ENCODE measurements around the gene GNG7. TPM values are rescaled to one million over a fixed set of nuclear protein-coding genes. Genes with fewer than 3 reads are reported as not detected.

GNG7 gene
- total and polyA plus RNA-seq, 2 experiments from 2014 or later: 0.11 to 0.13 TPM

DNA sequence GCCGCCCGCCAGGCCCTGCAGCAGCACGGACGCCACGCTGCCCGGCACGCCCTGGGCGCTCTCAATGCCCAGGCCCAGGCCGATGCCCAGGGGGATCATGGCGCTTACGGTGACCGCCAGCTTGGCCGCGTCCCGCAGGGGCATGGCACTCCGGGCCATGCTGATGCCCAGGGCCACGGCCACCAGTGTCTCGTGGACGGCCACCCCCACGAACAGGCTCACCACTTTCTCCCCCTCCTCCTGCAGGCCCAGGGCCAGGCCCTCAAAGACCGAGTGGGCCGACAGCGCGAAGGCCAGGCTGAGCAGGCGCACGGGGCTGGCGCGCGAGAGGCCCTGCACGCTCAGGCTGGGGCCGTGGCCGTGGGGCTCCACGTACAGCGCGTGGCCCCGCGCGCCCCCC lies 30.4 kb upstream of the GNG7 start:
- H3K4me2 ChIP-seq (ENCODE audit: unreplicated experiment): no peak overlapping the region
- no peak for DNase-seq
- H3K9me3 ChIP-seq (ENCODE audit: low read depth): no peaks in the 10 kb centered on the region
- in situ Hi-C loops (cut with MboI): no loop called here
- no peaks in the 10 kb centered on the region; the same call in 1 of the 2 replicates for H3K36me3 ChIP-seq (ENCODE audit: low read depth)
- H4K20me1 ChIP-seq (ENCODE audit: insufficient read depth): no peaks in the 10 kb centered on the region
- H3K4me3 ChIP-seq: no peak overlapping the region
- no peaks in the 10 kb centered on the region for H3K27me3 ChIP-seq (replicated peaks; ENCODE audit: insufficient read depth)
- no peak overlapping the region for H3K27ac ChIP-seq
- no peaks in the 10 kb centered on the region for H3K4me1 ChIP-seq (ENCODE audit: insufficient read depth)
- H3K79me2 ChIP-seq (ENCODE audit: insufficient read depth): 0 out of 2 replicates have a peak, but pooled peaks cover 5% of the 10 kb centered on the region
- WGBS, 2 experiments (ENCODE audit: low coverage in 1 of 2, low lambda C conversion rate in 2 of 2, missing lambda C conversion rate in 2 of 2): 95 to 96% methylated on average over 32 to 38 of the region's 38 CpGs
- H3F3A ChIP-seq (ENCODE audit: insufficient read depth): no peaks in the 10 kb centered on the region
- H3K9me2 ChIP-seq (ENCODE audit: insufficient read depth): no peaks in the 10 kb centered on the region
- TF ChIP-seq EZH2phosphoT487 (IDR thresholded peaks at IDR 0.05; ENCODE audit: insufficient read depth, low read depth) (no peak), EZH2 (IDR thresholded peaks at IDR 0.05; ENCODE audit: insufficient read depth, poor library complexity, severe bottlenecking) (no peak)
- no peak overlapping the region for H3K9ac ChIP-seq
- H2AFZ ChIP-seq: no peak overlapping the region

GRCh38 chr19:2732157-2732725 lies 29.7 kb upstream of the GNG7 start:
- Histone ChIP-seq H3K9me2 (ENCODE audit: insufficient read depth) (no peaks in the 10 kb centered on the region), H4K20me1 (ENCODE audit: insufficient read depth) (no peaks in the 10 kb centered on the region), H3K36me3 (ENCODE audit: low read depth) (no peaks in the 10 kb centered on the region; the same call in 1 of the 2 replicates), H3K4me3 (no peak overlapping the region), H3K4me2 (ENCODE audit: unreplicated experiment) (no peak overlapping the region), H3K79me2 (ENCODE audit: insufficient read depth) (no peaks in the 10 kb centered on the region), H3F3A (ENCODE audit: insufficient read depth) (no peaks in the 10 kb centered on the region), H3K9ac (no peak overlapping the region), H3K27ac (no peak overlapping the region), H2AFZ (no peak overlapping the region), H3K9me3 (ENCODE audit: low read depth) (no peaks in the 10 kb centered on the region), H3K27me3 (replicated peaks; ENCODE audit: insufficient read depth) (no peaks in the 10 kb centered on the region), H3K4me1 (ENCODE audit: insufficient read depth) (no peaks in the 10 kb centered on the region)
- in situ Hi-C loops (cut with MboI): no loop called here
- no peak for DNase-seq
- 92 to 95% methylated on average over 24 to 33 of the region's 33 CpGs for WGBS, 2 experiments (ENCODE audit: low coverage in 1 of 2, low lambda C conversion rate in 2 of 2, missing lambda C conversion rate in 2 of 2)
- no peak for TF ChIP-seq EZH2phosphoT487 (IDR thresholded peaks at IDR 0.05; ENCODE audit: insufficient read depth, low read depth)

GRCh38 chr19:2731181-2731995 lies 28.9 kb upstream of the GNG7 start:
- Histone ChIP-seq H3K36me3 (ENCODE audit: low read depth) (no peaks in the 10 kb centered on the region), H3F3A (ENCODE audit: insufficient read depth) (no peaks in the 10 kb centered on the region), H3K79me2 (ENCODE audit: insufficient read depth) (no peaks in the 10 kb centered on the region), H3K4me1 (ENCODE audit: insufficient read depth) (no peaks in the 10 kb centered on the region), H3K27me3 (replicated peaks; ENCODE audit: insufficient read depth) (no peaks in the 10 kb centered on the region), H3K9ac (no peak overlapping the region), H3K4me2 (ENCODE audit: unreplicated experiment) (no peak overlapping the region), H3K9me2 (ENCODE audit: insufficient read depth) (no peaks in the 10 kb centered on the region), H3K27ac (no peak overlapping the region), H2AFZ (no peak overlapping the region), H3K9me3 (ENCODE audit: low read depth) (no peaks in the 10 kb centered on the region), H3K4me3 (no peak overlapping the region), H4K20me1 (ENCODE audit: insufficient read depth) (no peaks in the 10 kb centered on the region)
- TF ChIP-seq EZH2phosphoT487 (IDR thresholded peaks at IDR 0.05; ENCODE audit: insufficient read depth, low read depth) (no peak), EZH2 (IDR thresholded peaks at IDR 0.05; ENCODE audit: insufficient read depth, poor library complexity, severe bottlenecking) (no peak)
- in situ Hi-C loops (cut with MboI): no loop called here
- no peak for DNase-seq
- WGBS, 2 experiments (ENCODE audit: low coverage in 1 of 2, low lambda C conversion rate in 2 of 2, missing lambda C conversion rate in 2 of 2): 71 to 75% methylated on average over 35 to 40 of the region's 41 CpGs

DNA sequence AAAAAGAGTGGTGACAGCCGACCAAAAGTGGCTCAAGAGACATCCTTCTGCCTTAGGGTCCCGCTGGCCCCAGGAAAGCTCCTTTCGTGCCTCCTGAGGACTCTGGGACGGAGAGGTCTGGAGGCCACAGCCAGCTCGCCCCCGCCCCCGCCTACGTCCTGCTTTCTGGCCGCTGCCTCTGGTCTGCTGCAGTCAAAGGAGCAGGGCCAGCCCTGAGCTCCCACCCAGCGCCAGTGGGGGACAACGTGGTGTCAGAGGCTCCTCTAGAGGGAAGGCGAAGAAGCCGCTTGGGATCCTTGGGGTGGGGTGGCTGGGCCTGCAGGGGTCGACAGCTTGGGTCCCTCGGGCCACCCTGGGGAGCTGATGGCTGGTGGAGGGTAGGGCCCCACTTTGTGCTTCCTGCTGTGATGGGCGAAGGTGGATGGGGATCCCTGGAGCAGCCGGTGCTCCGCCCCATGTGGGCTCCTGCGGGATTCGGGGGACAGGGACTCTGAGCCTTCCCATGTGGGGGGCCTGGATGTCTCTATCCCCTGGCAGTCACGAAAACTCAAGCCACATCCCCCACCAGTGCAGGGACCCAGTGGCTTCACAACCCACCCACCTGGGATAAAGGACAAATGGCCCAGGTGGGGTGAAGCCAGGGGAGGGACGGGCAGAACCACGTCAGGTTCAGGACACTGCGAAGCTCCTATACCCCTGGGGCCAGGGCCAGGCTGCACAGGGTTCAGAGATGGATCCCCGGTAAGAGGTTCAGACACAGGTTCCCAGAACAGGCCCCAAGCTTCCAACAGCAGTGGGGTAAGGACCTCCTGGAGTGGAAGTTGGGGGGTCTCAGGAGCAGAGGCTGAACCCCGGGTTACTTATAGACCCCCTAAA lies 27.7 kb upstream of the GNG7 start:
- Histone ChIP-seq H3K27me3 (replicated peaks; ENCODE audit: insufficient read depth) (no peaks in the 10 kb centered on the region), H2AFZ (no peak overlapping the region), H3K4me3 (no peak overlapping the region), H4K20me1 (ENCODE audit: insufficient read depth) (no peaks in the 10 kb centered on the region), H3K9ac (no peak overlapping the region), H3K9me3 (ENCODE audit: low read depth) (no peaks in the 10 kb centered on the region), H3K4me2 (ENCODE audit: unreplicated experiment) (no peak overlapping the region), H3K4me1 (ENCODE audit: insufficient read depth) (no peaks in the 10 kb centered on the region), H3F3A (ENCODE audit: insufficient read depth) (no peaks in the 10 kb centered on the region), H3K36me3 (ENCODE audit: low read depth) (no peaks in the 10 kb centered on the region), H3K79me2 (ENCODE audit: insufficient read depth) (no peaks in the 10 kb centered on the region), H3K27ac (no peak overlapping the region), H3K9me2 (ENCODE audit: insufficient read depth) (no peaks in the 10 kb centered on the region)
- in situ Hi-C loops (cut with MboI): no loop called here
- no peak for DNase-seq
- 83 to 85% methylated on average over 26 of the region's 26 CpGs for WGBS, 2 experiments (ENCODE audit: low coverage in 1 of 2, low lambda C conversion rate in 2 of 2, missing lambda C conversion rate in 2 of 2)
- no peak for TF ChIP-seq EZH2 (IDR thresholded peaks at IDR 0.05; ENCODE audit: insufficient read depth, poor library complexity, severe bottlenecking)
- no peak for TF ChIP-seq EZH2phosphoT487 (IDR thresholded peaks at IDR 0.05; ENCODE audit: insufficient read depth, low read depth)
